Stimulated activated CD8-positive, alpha-beta memory T cell treated with anti-CD3 and anti-CD28 coated beads, Interleukin-7, amount 100 ng/mL, for 1 hour (primary cell): Measurements from ENCODE around the gene EGLN2.
"Not testable (repeated sequence)": the region's sequence is repeated elsewhere in the genome, so short reads cannot be mapped to it uniquely, and the experiment has no call there.

ENCODE experiments used
- DNase-seq, 2 donors: peaks; one replicate each; pipeline ENCODE4 v3.0.0-alpha.2; 2020; ENCODE audit warnings: low read depth in 2 of 2

EGLN2 gene

GRCh38 chr19:40798683-40799557 lies at the start of gene EGLN2:
EGLN2 (plus strand) TSS chr19:40799191; CDS start chr19:40800573, 1,382 bp downstream.
- DNase-seq = peak; percentile 100

GRCh38 chr19:40750058-40750873 lies 48.7 kb upstream of the EGLN2 start, which contains the start of gene ACTMAP:
ACTMAP (minus strand) TSS chr19:40750477; CDS start chr19:40749803, 674 bp downstream.
- DNase-seq = peak; percentile 98 to 99

GRCh38 chr19:40750874-40751537 lies 48.0 kb upstream of the EGLN2 start, which contains the start of gene SNRPA:
SNRPA (plus strand) TSS chr19:40751203; CDS start chr19:40751409, 206 bp downstream.
- peak; percentile 84 to 89 for DNase-seq

- DNase-seq = no peak
Observed at GRCh38 chr19:40752257-40752781, 46.7 kb upstream of the EGLN2 start.

- no peak for DNase-seq
Observed at GRCh38 chr19:40754611-40755247, 44.3 kb upstream of the EGLN2 start.

GRCh38 chr19:40755248-40755624 lies 43.8 kb upstream of the EGLN2 start:
- no peak for DNase-seq

- DNase-seq = no peak
Observed at GRCh38 chr19:40755791-40756190, 43.2 kb upstream of the EGLN2 start.

- no peak for DNase-seq
Observed at GRCh38 chr19:40756502-40757110, 42.4 kb upstream of the EGLN2 start.

- DNase-seq = no peak
Observed at GRCh38 chr19:40758491-40758890, 40.5 kb upstream of the EGLN2 start.

GRCh38 chr19:40759352-40759751 lies 39.6 kb upstream of the EGLN2 start:
- no peak for DNase-seq

- DNase-seq = no peak
Observed at GRCh38 chr19:40762754-40763470, 36.1 kb upstream of the EGLN2 start.

- DNase-seq = no peak
Observed at GRCh38 chr19:40763526-40763925, 35.5 kb upstream of the EGLN2 start.

GRCh38 chr19:40763963-40764362 lies 35.0 kb upstream of the EGLN2 start:
- DNase-seq = no peak

GRCh38 chr19:40766385-40766784 lies 32.6 kb upstream of the EGLN2 start:
- DNase-seq = not testable (repeated sequence)

GRCh38 chr19:40768869-40769268 lies 30.1 kb upstream of the EGLN2 start:
- no peak for DNase-seq

GRCh38 chr19:40771101-40771862 lies 27.7 kb upstream of the EGLN2 start:
- not testable (repeated sequence) for DNase-seq

- DNase-seq = no peak
Observed at GRCh38 chr19:40774916-40775631, 23.9 kb upstream of the EGLN2 start, which contains the start of gene MIA. MIA (plus strand) TSS chr19:40775521; CDS start chr19:40775543, 22 bp downstream.

- DNase-seq = no peak
Observed at GRCh38 chr19:40775632-40776022, 23.4 kb upstream of the EGLN2 start.

GRCh38 chr19:40776364-40776763 lies 22.6 kb upstream of the EGLN2 start:
- no peak for DNase-seq
